ENCODE data around the gene MYH3.

DNA sequence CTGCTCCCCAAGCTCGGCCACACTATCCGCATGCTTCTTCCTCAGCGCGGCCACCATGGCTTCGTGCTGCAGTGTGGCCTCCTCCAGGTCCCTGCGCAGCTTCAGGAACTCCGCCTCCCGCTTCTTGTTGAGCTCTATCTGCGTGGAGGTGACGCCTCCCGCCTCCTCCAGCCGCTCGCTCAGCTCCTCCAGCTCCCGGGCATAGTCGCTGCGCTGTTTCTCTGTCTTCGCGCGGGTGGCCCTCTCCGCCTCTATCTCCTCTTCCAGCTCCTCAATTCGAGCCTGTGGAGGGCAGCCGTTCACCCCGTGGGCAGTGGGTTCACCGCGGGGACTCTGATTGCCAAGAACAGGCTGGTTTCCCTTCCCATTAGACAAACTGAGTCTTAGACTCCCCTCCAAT is 19.0 kb downstream of the MYH3 start:
- TF ChIP-seq POLR2A (IDR thresholded peaks at IDR 0.05) = no peak
- TF ChIP-seq, protein P1, sequence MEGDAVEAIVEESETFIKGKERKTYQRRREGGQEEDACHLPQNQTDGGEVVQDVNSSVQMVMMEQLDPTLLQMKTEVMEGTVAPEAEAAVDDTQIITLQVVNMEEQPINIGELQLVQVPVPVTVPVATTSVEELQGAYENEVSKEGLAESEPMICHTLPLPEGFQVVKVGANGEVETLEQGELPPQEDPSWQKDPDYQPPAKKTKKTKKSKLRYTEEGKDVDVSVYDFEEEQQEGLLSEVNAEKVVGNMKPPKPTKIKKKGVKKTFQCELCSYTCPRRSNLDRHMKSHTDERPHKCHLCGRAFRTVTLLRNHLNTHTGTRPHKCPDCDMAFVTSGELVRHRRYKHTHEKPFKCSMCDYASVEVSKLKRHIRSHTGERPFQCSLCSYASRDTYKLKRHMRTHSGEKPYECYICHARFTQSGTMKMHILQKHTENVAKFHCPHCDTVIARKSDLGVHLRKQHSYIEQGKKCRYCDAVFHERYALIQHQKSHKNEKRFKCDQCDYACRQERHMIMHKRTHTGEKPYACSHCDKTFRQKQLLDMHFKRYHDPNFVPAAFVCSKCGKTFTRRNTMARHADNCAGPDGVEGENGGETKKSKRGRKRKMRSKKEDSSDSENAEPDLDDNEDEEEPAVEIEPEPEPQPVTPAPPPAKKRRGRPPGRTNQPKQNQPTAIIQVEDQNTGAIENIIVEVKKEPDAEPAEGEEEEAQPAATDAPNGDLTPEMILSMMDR (IDR thresholded peaks at IDR 0.05 in 8 of 11, conservative IDR thresholded peaks at IDR 0.05 in 3 of 11) = no peak
- TF ChIP-seq POLR2AphosphoS5 (IDR thresholded peaks at IDR 0.05) = no peak

Measured in spleen (tissue), 7 donors.